T-helper 2 cell treated with Interferon-gamma antibody and Interleukin-4, amounts not matched to agents 100 ng/mL and 5 ng/mL, for 36 hours (primary cell): ENCODE data around the gene TRIM38. TPM values are rescaled to one million over a fixed set of nuclear protein-coding genes. Genes with fewer than 3 reads are reported as not detected.

Experiments
- total RNA-seq: library from RNA; stranded (reverse); gene quantifications from 2 replicates; pipeline ENCODE4 v1.2.3, GENCODE V29; 2022

TRIM38 gene
- total RNA-seq, 1 donor from 2014 or later: 24.9 TPM

Other genes starting within 250 kb of the TRIM38 start
- not detected in 2 replicates for gene SLC17A4, start 208.1 kb upstream of the TRIM38 start, total RNA-seq
- not detected in 2 replicates for gene SLC17A1, start 130.8 kb upstream of the TRIM38 start, total RNA-seq
- 0.55 and 1.2 TPM in 2 replicates for gene SLC17A3, start 88.6 kb upstream of the TRIM38 start, total RNA-seq
- not detected in 2 replicates for gene SLC17A2, start 32.1 kb upstream of the TRIM38 start, total RNA-seq
- 0.91 and 1.0 TPM in 2 replicates for gene HFE, start 124.6 kb downstream of the TRIM38 start, total RNA-seq